Stimulated activated CD8-positive, alpha-beta memory T cell treated with anti-CD3 and anti-CD28 coated beads, Interleukin-4, amount 100 ng/mL, for 48 hours (primary cell): ENCODE results near the gene CSHL1.

Experiments used
- DNase-seq: peaks from one replicate; pipeline ENCODE4 v3.0.0-alpha.2; 2020

CSHL1 gene

DNA sequence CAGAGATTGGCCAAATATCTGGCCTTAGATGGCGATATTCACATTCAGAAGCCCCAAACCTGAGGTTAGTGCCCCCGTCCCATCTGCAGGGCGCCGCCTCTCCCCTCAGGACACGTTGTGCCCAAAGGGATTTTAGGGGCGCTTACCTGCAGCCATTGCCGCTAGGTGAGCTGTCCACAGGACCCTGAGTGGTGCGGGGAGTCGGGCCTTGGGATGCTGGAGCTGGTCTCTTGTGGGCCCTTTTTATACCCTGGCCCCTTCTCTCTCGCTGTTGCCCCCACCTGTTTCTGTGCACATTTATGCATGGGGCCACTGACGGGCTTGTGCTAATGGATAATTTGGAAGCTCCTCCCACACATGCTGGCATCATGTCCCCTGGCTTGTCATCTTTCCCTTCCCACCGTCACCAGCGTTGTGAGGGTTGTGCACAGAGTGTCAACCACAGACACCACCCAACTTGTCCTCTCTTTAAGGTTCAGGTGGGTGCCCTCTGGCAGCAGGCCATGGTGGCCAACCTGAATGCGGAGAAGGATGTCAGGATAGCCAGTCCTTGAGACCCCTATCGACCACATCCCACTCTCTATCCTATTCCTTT, at the start of gene CSHL1:
CSHL1 (minus strand) TSS at position 218 of the 595 bp plus-strand sequence; CDS start at position 156, 62 bp downstream.
- no peak for DNase-seq

GRCh38 chr17:63960430-63960829, 49.4 kb upstream of the CSHL1 start:
- no peak for DNase-seq

GRCh38 chr17:63960006-63960405, 48.9 kb upstream of the CSHL1 start:
- no peak for DNase-seq

DNA sequence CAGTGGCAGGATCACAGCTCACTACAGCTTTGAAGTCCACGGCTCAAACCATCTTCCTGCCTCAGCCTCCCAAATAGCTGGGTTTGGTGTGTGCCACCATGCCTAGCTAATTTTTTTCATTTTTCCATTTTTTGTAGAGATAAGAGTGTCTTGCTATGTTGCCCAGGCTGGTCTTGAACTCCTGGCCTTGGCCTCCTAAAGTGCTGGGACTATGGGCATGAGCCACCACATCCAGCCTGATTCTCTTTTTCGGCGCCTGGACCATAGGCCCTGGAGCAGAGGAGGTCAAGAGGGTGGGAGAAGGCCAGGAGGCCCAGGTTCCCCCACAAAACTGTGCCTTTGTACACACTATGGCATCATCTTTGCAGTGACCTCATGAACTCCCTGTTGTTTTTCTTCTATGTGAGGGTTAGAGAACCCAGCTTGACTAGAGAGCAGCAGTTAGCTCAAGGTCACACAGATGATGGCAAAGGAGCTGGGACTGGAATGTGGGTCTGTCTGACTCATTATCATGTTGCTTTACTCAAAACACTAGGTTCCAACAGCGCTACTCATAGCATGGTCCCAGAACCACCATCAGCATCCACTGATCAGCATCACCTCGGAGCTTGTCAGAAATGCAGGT, 45.4 kb upstream of the CSHL1 start:
- no peak for DNase-seq

DNA sequence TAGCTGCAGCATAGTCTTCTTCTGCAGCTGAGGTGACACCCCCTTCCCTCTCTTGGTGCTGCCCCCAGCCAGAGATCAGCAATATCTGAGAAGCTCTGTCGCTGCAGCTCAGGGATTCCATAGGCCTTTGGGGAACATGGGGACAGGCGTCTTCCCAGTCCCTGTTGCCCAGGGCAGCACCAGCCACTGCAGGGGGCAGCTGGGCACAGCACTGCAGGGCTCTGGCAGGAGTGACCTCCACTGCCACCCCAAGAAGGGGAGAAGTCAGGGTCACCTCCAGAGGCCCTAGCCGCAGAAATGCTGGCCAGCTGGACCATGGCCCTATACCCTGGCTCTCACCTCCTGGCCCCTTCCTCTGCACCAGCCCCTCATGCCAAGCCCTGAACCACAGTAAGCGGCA, 44.7 kb upstream of the CSHL1 start:
- no peak for DNase-seq

- no peak for DNase-seq
These were observed 44.2 kb upstream of the CSHL1 start for GRCh38 chr17:63955232-63955631.

DNA sequence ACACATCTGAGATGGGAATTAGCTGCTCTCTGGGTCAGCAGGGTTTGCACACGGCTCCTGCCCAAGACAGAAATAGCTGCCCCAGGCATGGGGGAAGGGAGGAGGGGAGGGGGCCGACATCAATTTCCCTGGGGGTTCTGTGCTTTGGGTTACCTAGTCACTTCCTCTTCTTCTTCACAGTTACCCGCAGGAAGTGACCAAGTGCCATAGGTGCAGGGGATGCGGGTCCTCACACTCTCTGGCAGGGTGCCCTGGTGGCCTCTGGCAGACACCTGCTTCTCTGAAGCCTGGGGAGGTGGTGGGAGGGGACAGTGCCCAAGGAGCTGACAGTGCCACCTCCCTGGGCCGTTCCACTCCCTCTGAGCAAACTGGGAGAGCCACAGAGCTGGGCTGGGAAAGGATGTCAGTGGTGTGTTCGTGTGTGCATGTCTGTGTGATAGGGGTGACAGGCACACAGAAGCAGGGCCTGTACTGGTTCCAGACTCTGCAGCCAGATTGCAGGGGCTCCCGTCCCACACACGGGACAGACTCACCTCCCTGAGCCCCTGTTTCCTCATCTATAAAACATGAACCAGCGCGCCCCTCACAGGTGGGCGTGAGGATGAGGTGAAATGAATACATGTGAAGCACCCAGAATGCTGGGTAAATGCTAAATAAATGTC, 43.5 kb upstream of the CSHL1 start:
- DNase-seq = peak; percentile 43

DNA sequence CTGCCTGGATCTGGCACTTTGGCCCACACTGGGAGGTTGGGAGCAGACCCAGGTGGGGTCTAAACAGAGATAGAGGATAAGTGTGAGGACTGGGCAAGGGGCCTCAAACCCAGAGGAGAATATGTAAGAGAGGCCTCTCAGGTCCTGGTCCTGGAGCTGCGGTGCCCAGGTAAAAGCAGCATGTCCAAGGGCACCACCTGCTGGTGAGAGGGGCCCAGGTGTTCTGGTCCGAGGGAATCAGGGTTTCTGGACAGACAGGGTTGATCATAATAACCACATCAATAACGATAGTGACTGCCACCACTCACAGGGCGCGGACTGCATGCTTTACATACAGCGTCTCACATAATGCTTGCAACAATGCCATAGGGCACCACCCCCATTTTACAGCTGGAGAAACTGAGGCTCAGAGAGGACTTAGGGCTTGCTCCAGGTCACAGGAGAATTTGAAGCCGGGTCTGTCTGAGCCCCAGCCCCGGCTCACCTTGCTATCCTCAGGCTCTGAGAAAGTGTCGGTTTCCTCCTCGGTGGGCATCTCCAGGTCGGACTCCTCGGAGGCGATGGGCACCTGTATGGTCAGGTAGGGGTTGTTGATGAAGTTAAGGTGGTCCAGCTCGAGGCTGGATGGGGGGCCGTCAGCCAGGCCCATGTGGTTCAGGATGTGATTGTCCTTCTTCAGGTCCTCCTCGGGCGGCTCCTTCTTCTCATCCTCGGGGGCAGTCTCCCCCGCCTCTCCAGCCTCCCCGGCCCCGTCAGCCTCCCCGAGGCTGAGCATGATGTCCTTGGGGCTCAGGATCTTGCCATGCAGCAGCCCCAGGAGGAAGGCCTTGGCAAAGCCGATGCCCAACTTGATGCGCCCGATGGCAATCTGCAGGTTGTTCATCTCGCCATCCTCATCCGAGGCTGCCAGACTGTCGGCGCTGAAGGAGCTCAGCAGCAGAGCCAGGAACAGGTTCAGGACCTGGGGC, 40.2 kb upstream of the CSHL1 start:
- peak; percentile 60 for DNase-seq

- no peak for DNase-seq
These were observed 38.7 kb upstream of the CSHL1 start for GRCh38 chr17:63949576-63950250.

DNA sequence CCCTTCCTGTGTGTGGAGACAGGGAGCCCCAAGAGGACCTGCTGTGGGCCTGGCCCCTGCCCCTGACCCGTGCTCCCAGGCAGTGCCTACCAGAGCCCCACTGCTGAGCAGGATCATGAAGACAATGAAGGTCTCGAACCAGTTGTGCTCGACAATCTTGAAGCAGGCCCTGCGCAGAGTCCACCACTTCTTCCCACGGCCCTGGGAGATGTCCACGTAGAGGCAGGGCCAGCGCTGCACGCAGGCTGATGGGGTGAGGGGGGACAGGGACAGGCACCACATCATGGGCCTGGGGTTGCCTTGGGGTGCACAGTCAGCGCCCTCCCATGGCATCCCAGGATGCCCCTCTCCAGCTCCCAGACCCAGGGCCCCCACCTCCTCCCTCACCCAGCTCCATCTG, 37.5 kb upstream of the CSHL1 start:
- DNase-seq = no peak

DNA sequence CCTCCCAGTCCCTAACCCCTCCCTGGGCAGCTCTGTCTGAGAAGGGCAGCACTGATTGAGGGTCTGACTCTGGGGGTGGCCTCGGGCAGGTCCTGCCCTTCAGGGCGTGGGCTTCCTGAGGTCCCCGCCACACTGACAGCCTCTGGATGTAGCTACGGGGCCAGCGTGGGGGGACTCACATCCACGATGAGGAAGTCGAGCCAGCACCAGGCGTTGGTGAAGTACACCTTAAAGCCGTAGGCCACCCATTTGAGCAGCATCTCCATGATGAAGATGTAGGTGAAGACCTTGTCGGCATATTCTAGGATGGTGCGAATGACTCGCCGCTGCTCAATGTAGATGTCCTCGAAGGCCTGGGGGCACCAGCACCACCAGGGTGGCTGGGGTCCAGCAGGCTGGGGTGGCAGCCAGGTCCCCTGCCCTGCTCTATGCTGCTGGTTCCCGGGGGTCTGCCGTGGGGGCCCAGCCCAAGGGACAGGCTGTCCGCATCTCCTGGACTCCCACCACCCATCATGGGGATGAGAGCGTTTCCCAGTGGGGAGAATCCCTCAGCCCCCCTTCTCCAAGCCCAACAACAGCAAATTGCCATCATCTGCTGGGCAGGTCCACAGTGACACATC, 36.8 kb upstream of the CSHL1 start:
- no peak for DNase-seq

DNA sequence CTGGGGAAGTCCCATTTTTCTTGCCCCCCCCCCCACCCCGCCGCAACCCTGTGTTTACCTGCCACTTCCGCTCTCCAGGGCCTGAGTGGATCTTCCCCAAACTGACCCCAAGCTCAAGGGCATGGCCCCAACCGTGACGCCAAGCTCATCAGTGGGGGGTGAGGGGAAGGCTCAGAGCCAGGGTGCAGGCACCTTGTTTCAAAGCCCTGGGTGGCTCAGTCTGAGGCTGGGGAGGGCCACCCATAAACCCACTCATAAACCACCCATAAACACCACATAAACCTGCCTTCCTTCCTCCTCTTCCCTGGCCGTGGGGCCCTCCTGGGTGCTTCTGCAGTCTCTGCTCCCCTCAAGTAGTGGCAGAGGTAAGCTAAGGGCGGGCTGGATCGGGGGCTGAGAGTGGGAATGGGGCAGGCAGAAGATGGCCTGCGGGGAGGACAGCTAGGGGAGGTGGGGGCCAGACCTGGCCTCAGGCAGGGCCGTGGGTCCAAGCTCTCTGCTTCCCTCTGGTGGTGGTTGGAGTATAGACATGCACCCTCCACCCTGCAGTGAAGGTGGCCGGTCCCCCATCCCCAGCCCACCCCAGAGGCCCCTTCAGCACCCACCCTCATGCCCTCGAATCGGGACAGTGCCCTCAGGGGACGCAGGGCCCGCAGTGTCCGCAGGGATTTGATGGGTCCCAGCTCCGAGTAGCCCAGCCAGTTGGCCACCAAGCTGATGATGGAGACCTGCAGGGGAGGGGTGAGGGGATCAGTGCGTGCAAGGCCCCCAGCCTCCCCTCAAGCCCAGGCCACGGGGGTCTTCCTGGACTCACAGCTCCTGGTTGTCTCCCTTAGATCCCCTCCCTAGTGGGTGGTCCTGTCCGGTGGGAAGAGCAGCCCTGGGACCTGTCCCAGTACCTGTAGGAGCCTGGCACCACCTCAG, 35.6 kb upstream of the CSHL1 start:
- peak; percentile 79 for DNase-seq

GRCh38 chr17:63945784-63946439, 34.9 kb upstream of the CSHL1 start:
- DNase-seq = peak; percentile 35

DNA sequence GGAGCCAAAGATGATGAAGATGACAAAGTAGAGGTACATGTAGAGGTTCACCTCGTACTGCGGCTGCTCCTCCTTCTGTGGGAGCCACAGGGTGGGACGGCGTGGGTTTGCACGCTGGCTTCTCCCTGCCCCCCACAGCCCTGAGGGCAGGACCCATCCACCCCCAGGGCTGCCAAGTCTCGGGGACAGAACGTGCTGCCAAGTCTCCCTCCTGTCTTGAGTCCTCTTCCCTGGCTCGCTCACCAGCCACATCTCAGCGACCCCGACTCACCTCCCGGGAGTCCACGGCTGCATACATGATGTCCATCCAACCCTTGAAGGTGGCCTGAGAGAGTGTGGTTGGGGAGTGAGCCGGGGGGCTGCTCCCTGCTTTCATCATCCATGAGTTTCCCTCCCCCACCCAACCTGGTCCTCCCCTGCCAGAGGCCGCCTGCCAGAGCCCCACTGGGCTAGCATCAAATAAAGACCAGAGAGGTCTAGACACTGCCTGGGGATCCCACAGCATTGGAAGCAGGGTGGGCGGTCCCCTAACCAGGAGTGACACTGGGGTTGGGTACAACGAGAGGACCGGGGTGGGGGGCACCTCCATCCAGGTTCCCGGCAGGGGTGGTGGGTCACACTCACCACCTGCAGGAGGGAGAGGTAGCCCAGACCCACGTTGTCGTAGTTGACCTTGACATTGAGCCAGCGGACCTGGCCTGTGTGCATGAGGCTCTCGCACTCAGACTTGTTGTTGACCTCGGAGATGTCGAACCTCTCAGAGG, 33.9 kb upstream of the CSHL1 start:
- DNase-seq = no peak

DNA sequence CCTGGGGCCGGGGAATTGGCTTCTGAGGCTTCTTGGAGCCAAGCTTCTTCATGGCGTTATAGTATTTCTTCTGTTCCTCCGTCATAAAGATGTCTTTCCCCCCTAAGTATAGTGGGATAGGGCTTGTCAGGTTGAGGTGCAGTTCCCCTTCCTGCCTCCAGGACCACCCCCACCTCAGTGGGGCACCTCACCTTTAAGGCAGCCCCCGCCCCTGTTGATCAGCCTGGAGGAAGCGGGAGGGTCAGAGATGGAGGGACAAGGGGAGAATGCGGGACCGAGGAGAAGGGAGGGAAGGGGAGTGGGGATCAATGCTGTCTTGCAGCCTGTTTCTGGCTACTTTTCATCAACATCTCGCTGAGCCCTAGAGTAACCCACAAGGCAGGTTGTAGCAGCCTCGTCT, 32.7 kb upstream of the CSHL1 start:
- no peak for DNase-seq

DNA sequence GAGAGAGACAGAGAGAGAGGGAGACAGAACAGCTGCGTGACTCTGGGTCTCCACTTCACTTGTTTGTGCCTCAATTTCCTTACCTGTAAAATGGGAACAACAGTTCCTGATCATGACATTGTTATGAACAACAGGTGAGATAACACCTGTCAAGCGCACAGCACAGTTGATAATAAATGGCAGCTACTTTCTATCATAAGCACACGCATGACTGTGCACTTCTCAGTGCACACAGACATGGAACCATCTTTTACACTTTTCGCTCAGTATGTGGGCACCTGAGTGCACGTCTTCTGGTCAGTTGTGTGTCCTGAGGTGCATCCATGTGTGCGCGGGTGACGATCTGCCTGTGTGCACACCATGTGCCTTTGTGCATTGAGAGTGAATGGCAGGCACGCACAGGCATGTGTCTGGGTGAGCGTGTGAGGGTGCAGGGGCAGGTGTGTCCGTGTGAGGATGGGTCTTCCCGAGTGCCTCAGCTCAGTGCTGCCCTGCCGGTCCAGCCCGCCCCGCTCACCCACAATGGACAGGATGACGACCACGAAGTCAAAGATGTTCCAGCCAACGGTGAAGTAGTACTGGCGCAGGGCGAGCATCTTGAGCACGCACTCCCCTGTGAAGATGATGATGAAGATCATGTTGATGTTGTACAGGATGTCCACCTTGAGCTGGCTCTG, 31.4 kb upstream of the CSHL1 start:
- no peak for DNase-seq

DNA sequence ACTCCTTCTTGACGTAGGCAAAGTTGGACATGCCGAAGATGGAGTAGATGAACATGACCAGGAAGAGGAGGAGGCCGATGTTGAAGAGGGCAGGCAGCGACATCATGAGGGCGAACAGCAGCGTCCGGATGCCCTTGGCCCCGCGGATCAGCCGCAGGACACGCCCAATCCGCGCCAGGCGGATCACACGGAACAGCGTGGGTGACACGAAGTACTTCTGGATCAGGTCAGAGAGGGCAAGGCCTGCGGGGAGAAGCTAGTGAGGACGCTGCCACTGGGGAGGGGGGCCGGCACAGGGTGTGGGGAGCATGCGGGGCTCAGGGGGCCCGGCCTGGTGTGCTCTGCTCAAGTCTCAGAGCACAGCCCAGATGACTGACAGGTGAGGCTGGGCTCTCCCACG, 30.7 kb upstream of the CSHL1 start:
- DNase-seq = no peak

GRCh38 chr17:63941162-63941561, 30.1 kb upstream of the CSHL1 start:
- DNase-seq = no peak

DNA sequence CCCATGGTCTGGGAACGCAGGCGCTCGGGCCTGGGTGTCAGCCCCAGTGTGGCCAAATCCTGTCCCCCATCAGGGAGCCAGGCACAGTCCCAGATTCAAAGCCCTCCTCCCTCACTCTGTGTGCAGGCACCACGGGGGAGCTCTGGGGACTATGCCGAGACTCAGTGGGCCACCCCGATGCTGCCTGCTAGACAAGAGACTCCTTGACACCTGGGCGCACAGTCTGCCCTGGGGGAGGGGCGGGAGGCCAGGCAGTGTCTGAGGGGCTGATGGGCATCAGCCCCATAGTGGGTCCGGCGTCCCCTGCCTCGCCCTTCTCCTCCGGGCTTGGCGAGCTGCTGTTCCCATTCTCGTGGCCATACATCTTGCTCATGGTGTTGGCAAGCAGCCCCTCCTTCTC, 29.5 kb upstream of the CSHL1 start:
- no peak for DNase-seq
